T follicular helper cell (primary cell): ENCODE measurements around the gene EFNA3.

Experiments
- DNase-seq: peaks from one replicate; pipeline ENCODE4 v3.0.0-alpha.2; 2020; ENCODE audit warnings: low read depth

The EFNA3 gene

GRCh38 chr1:155068599-155068998 is 10.0 kb upstream of the EFNA3 start:
- DNase-seq: no peak

- no peak for DNase-seq
Observed at GRCh38 chr1:155069551-155070157, 9.0 kb upstream of the EFNA3 start.

GRCh38 chr1:155070158-155070621 is 8.4 kb upstream of the EFNA3 start:
- no peak for DNase-seq

- peak; percentile 70 for DNase-seq
Observed at GRCh38 chr1:155070721-155071569, 7.7 kb upstream of the EFNA3 start.

GRCh38 chr1:155071701-155072100 is 6.9 kb upstream of the EFNA3 start:
- no peak for DNase-seq

- no peak for DNase-seq
Observed at GRCh38 chr1:155072531-155073289, 5.9 kb upstream of the EFNA3 start.

- no peak for DNase-seq
Observed at GRCh38 chr1:155073377-155074242, 5.0 kb upstream of the EFNA3 start.

- DNase-seq: no peak
Observed at GRCh38 chr1:155075535-155075934, 3.1 kb upstream of the EFNA3 start.

GRCh38 chr1:155076371-155076770 is 2.3 kb upstream of the EFNA3 start:
- no peak for DNase-seq

GRCh38 chr1:155077346-155077745 is 1.3 kb upstream of the EFNA3 start:
- no peak for DNase-seq

GRCh38 chr1:155077758-155078445 is 735 bp upstream of the EFNA3 start:
- DNase-seq: no peak

- no peak for DNase-seq
Observed at GRCh38 chr1:155079210-155079486, 511 bp downstream of the EFNA3 start.

- no peak for DNase-seq
Observed at GRCh38 chr1:155079487-155080311, 1.1 kb downstream of the EFNA3 start.

GRCh38 chr1:155080312-155081228 is 1.9 kb downstream of the EFNA3 start:
- DNase-seq: peak; percentile 33

- DNase-seq: peak; percentile 22
Observed at GRCh38 chr1:155081472-155082300, 3.0 kb downstream of the EFNA3 start.

GRCh38 chr1:155082301-155083051 is 3.8 kb downstream of the EFNA3 start:
- DNase-seq: no peak

- DNase-seq: no peak
Observed at GRCh38 chr1:155083052-155083541, 4.5 kb downstream of the EFNA3 start.
